ENCODE results near the gene MARF1.
"Not testable (repeated sequence)": the region's sequence is repeated elsewhere in the genome, so short reads cannot be mapped to it uniquely, and the experiment has no call there.

MARF1 gene

DNA sequence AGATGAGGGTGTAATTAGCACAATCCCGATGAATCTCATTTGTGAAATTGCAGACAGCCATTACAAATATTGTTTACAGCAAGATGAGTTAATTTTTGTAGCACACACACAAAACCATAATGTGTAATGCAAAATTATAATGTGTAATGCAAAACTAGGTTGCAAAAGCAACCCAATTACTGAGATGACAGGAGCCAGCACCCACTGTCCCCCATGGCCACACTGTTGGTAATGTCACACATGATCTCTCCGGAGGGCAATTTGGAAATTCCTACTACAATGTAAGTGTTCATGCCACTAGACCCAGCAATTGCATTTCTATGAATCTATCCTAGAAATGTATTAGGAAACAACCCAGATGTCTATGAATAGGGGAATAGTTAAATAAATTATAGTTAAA is 76.9 kb downstream of the MARF1 start:
- DNase-seq: no peak

DNA sequence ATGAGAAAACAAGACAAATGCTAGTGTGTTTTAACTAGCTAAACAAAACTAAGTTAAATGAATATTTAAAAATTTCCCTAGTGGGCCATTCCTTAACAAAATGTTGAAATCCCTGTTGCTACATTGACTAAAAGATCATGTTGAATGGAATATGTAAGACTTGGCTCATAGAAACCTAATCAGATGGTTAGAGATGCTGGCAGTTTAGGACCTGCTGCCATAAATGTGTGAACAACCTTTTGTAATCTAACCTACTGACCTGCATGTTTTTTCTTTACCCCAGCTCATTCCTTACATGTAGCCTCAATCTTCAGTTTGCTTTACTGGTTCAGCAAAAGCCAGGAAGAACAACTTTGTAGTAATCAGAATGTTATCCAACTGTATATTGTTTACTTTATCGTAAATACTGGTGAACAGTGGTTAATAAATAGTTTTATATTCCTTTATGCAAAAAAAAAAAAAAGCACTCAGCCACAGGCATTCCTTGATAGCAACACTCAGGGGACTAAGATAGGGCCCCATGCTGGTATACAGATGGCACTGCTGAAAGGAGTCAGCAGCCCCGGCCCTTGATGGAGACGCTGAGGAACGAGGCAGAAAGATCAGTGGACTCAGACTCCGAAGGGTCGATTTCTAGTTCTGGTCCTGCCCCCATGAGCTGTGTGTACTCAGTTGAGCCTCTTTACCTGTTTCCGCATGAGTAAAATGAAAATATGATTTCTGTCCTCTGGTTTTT is 78.2 kb downstream of the MARF1 start:
- DNase-seq: no peak

DNA sequence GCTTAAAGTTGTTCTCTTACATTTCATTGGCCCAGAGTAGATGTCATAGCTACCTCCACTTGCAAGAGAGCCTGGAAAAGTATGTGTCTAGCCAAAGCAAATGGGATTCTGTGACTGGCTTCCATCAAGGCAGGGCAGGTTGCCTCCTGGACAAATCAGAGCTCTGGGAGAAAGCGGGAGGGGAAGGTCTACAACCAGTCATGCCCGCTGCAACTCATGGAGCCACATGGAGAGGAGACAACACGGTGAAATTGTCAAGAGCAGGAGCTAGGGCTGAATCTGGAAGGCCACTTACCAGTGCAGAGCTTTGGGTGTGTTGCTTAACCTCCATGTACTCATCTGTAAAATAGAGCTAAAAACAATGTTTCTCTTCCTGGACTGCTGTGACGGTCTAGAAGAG is 83.8 kb downstream of the MARF1 start:
- DNase-seq: no peak

DNA sequence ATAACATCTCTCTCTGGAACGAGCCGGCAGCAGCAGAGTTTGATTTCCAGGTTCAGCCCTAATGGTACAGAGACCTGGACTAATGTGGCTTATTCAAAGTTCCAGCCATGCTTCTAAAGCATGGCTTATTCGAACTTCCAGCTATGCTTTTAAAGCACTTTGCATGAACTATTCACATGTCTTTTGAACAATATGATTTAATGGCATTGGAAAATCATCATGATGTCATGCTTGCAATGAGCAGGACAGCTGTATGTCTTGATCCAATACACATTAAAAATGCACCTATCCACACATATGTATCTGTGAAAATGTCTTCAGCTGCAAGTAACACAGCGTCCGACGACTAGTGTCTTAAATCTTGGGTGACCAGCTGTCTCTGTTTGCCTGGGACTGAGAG is 85.7 kb downstream of the MARF1 start:
- DNase-seq: no peak

DNA sequence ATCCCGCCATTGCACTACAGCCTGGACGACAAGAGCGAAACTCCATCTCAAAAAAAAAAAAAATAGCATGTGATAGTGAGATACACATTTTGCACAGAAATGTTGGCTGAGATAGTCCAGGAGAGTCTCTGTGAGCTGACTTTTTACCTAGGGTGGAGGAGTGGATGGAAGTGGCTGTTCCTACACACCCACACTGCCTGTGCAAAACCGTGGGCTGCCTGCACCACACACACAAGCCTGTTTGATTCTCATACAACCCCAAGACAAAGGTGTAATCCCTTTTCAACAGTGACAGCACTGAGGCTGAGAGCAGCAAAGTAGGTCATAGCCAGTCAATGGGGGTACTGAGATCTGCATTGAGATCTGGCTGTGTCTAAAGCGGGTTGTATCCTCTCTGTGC is 86.8 kb downstream of the MARF1 start:
- no peak for DNase-seq

DNA sequence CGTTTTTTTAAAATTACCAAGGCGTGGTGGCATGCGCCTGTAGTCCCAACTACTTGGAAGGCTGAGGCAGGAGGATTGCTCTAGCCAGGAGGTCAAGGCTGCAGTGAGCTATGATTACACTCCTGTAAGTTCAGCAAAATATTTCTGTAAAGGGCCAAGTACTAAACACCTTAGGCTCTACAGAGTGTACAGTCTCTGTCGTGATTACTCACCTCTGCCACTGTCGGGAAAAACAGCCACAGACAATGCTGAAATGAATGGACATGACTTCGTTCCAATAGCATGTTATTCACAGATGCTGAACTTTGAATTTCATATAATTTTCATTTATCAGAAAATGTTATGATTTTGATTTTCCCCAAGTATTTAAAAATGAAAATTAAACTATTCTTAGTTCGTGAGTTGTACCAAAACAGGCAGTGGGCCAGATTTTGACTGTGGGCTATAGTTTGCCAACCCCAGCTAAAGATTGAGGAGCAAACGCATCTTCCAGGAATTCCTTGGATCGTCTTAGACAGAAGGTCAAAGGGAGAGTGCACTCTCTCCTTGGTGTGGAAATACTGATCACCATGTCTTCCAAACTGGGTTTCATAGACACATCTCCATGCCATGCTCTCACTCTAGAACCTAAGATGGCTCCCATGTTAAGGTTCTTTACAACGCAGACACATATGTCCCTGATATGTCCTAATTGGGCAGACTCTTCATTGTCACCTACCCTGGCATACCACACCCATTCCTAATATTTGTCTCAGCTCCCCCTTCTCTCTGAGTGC is 89.5 kb downstream of the MARF1 start:
- DNase-seq: no peak

DNA sequence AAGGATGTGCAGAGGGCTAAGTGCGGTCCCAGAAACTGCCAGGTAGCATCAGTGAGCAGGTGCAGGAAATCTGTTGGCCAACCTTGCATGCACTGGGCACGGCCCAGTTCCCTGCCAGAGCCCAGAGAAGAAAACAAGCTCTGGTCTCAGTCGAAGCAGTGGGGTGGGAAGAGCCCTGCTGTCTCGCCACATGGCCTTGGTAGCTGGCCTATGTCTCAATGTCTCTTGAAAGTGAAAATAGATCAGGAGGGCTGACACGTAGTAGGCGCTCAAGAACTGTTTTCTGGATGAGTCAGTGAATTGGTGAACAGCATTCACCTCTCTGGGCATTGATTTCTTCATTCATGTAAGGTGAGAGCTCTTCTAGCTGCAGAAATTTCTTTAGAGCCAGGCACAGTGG is 90.4 kb downstream of the MARF1 start:
- DNase-seq: no peak

DNA sequence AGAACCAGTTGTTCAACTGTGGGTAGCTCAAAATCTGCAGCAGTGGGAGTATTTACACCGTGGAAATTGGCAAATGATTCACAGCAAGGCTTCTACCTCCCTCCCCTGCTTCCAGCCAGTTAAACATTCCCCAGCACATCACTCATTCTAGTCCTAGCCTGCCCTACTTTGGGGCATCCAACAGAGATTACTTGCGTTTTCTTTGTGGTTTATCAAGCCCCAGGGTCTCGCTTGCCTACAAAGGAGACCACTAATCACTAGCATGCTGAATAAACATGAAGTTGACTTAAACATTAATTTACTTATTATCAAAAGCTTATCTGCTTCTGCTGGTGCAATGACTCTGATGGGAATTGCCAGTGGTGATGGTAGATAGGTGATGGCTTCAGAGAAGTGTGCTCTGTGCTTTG is 94.5 kb downstream of the MARF1 start:
- DNase-seq: no peak

DNA sequence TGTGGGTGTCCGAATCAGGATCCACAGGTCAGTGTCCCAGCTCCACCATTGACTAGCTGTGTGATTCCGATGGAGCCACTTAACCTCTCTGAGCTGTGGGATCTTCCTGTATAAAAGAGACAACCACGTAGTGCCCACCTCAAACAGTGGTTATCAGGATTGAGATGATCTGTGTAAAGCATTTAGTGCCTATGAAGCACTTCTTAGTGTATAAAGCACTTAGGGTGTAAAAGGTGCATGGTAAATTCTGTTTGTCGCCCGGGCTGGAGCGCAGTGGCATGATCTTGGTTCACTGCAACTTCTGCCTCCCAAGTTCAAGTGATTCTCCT is 95.2 kb downstream of the MARF1 start:
- no peak for DNase-seq

DNA sequence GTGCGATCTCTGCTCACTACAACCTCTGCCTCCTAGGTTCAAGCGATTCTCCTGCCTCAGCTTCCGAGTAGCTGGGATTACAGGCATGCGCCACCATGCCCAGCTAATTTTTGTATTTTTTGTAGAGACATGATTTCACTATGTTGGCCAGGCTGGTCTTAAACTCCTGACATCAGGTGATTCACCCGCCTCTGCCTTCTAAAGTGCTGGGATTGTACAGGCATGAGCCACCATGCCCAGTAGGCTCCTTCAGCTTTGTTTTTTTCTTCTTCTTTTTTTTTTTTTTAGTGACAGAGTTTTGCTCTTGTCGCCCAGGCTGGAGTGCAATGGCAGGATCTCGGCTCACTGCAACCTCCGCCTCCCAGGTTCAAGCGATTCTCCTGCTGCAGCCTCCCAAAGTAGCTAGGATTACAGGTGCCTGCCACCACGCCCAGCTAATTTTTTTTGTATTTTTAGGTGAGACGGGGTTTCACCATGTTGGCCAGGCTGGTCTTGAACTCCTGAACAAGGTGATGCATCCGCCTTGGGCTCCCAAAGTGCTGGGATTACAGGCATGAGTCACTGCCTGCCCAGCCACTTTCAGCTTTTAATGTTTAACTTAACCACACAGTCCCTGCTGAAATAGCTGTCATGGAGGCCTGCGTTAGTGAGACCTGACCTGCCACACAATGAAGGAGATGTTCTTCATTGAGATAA is 95.7 kb downstream of the MARF1 start:
- DNase-seq: not testable (repeated sequence)

DNA sequence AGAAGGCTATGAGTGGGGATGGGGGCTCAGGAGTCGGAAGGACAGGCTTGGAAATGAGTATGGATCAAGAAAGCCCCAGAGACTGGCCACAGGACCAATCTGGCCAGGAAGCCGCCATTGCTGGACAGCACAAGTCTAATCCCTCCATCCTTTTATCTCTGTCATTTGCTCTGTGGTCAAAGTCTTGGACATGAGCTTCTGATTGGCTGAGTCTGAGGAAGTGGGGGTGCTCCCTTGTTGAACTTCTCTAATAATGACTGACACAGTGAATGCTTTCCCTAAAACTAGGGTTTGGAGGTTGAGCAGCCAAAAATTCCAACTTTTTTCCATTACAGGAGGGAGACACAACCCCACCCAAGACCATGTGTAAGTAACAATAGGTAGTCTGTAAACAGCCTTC is 97.4 kb downstream of the MARF1 start:
- DNase-seq: no peak

DNA sequence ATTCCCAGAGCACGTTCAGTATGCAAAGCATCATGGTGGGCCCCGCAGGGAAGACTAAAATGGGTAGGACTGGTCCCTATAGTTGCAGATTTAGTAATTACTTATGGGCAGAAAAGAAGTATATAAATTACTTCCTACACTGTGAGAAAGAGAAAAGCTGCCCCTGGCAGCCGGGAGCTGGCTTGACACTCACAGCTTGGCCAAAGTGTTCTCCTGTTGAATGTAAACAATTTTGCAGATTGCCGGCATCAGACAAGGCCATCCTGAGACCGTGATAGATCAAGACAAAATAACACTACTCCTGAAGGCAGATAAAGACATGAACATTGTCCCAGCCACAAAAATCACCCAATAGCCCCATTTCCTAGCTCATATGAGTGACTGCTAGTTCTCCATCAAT is 98.5 kb downstream of the MARF1 start:
- DNase-seq: no peak

Data from Kasumi-1 (cell line).